Spleen (tissue), 11 donors: Measurements from ENCODE around the gene ANOS1. TPM values are rescaled to one million over a fixed set of nuclear protein-coding genes. Genes with fewer than 3 reads are reported as not detected.

ENCODE experiments used
- DNase-seq: peaks from one replicate; pipeline ENCODE4 v3.0.0-alpha.2; 2020
- H3K27ac ChIP-seq, 8 donors: fragments of 200-600 bp; sonication (generic) in 7 of 8; 1 replicate in 4 of 8; 2 replicates in 4 of 8; pipeline versions ENCODE4 v1.5.0 to v1.8.0; 2016 to 2021; ENCODE audit warnings: inconsistent platforms in 4 of 8, mild to moderate bottlenecking in 4 of 8, moderate library complexity in 1 of 8
- H3K27me3 ChIP-seq, 7 donors: fragments of 200-600 bp; sonication (generic) in 6 of 7; replicated peaks in 1 of 7; 1 replicate in 4 of 7; 2 replicates in 3 of 7; pipeline versions ENCODE4 v1.5.0 to v1.8.0; 2016 to 2021; ENCODE audit warnings: inconsistent platforms in 3 of 7, mild to moderate bottlenecking in 1 of 7
- H3K36me3 ChIP-seq, 6 donors: fragments of 200-600 bp; sonication (generic) in 5 of 6; 1 replicate in 4 of 6; 2 replicates in 2 of 6; pipeline versions ENCODE4 v1.5.0 to v1.8.0; 2016 to 2021; ENCODE audit warnings: inconsistent platforms in 2 of 6
- H3K4me1 ChIP-seq, 6 donors: fragments of 200-600 bp; sonication (generic) in 5 of 6; 1 replicate in 3 of 6; 2 replicates in 3 of 6; pipeline versions ENCODE4 v1.5.0 to v1.8.0; 2016 to 2021; ENCODE audit warnings: inconsistent platforms in 3 of 6
- H3K4me3 ChIP-seq, 8 donors: fragments of 200-600 bp; sonication (generic) in 7 of 8; 1 replicate in 4 of 8; 2 replicates in 4 of 8; pipeline versions ENCODE4 v1.5.0 to v1.8.0; 2016 to 2021; ENCODE audit warnings: inconsistent platforms in 4 of 8, mild to moderate bottlenecking in 4 of 8, moderate library complexity in 2 of 8
- H3K9me3 ChIP-seq, 8 donors: fragments of 200-600 bp; sonication (generic) in 7 of 8; 1 replicate in 4 of 8; 2 replicates in 4 of 8; pipeline versions ENCODE4 v1.5.0 to v1.8.0; 2016 to 2021; ENCODE audit warnings: inconsistent platforms in 4 of 8
- CTCF ChIP-seq, 11 experiments: fragments of 200-600 bp in 7 of 11; fragments of 450-650 bp in 4 of 11; sonication (generic) in 4 of 11; IDR thresholded peaks in 8 of 11; conservative IDR thresholded peaks in 3 of 11; 1 replicate in 7 of 11; 2 replicates in 4 of 11; pipeline versions ENCODE4 v1.4.0 to v1.8.0; 2016 to 2021; ENCODE audit warnings: antibody characterized with exemption in 11 of 11, inconsistent platforms in 4 of 11, mild to moderate bottlenecking in 1 of 11
- POLR2A ChIP-seq, 3 donors: fragments of 450-650 bp; IDR thresholded peaks; one replicate each; pipeline ENCODE4 v1.5.1; 2017; ENCODE audit warnings: antibody characterized with exemption in 3 of 3, mild to moderate bottlenecking in 1 of 3
- POLR2AphosphoS5 ChIP-seq, 3 donors: sonication (generic); formaldehyde crosslinking; IDR thresholded peaks; one replicate each; pipeline ENCODE4 v1.5.1; 2017; ENCODE audit warnings: antibody characterized with exemption in 3 of 3
- WGBS, 5 donors: extraction: QIAGEN DNeasy Blood & Tissue Kit in 3 of 5; methylation state at CpG; one replicate each; pipeline versions ENCODE4 v1.1.5 to v1.1.7; 2013 to 2018; 5-methylcytosine and 5-hydroxymethylcytosine counted together
- intact Hi-C: fragments of 100-400 bp; cut with DNase I; formaldehyde crosslinking; loops from one replicate; pipeline ENCODE4 v1.15.0; 2023; ENCODE audit warnings: low total_unique reads
- polyA plus RNA-seq, 3 donors: library from polyadenylated mRNA; stranded (reverse); fragments of 200-250 nt; gene quantifications; one replicate each; pipeline ENCODE4 v1.2.1, GENCODE V29; 2013
- total RNA-seq, 7 donors: library from RNA; depleted of rRNA in 3 of 7; stranded (reverse); fragments of >200 nt in 3 of 7; fragmentation: NEBNext Ultra II Directional in 4 of 7; extraction: Animal tissue kit (Norgen Biotek cat#: 25700) in 4 of 7; gene quantifications; one replicate each; pipeline versions ENCODE4 v1.1.0 to v1.2.1, GENCODE V29; 2016 to 2021
- donor health status: healthy with polysubstance abuse.
- donor health status: DM: no; HTN: no; CAD: no; lungs with moderate emphysema.
- donor health status: DM: no; HTN: no; CAD: no.
- donor health status: Bipolar disorder and iron deficiency.
- donor health status: healthy.
- donor health status: DM: no; HTN: no; CAD: no.
- donor health status: DM: yes; HTN: yes; CAD: no.

Gene ANOS1
- total and polyA plus RNA-seq, 10 donors, result 0.26 to 3.9 (median 0.91) TPM

- intact Hi-C loops, result no loop called here
- Histone ChIP-seq H3K4me3 (no peak overlapping the region), H3K27ac (no peak overlapping the region), H3K36me3 (no peaks in the 10 kb centered on the region), H3K4me1 (no peaks in the 10 kb centered on the region), H3K27me3 (no peaks in the 10 kb centered on the region), H3K9me3 (no peaks in the 10 kb centered on the region)
- 68 to 80% (median 76%) methylated on average over 11 to 16 of the region's 16 CpGs for WGBS, 5 donors
- TF ChIP-seq POLR2AphosphoS5 (IDR thresholded peaks at IDR 0.05), result no peak
- no peak for TF ChIP-seq POLR2A (IDR thresholded peaks at IDR 0.05)
- no peak for TF ChIP-seq CTCF (IDR thresholded peaks at IDR 0.05 in 8 of 11, conservative IDR thresholded peaks at IDR 0.05 in 3 of 11)
- no peak for DNase-seq
Measured at GRCh38 chrX:8684201-8684965, 47.6 kb downstream of the ANOS1 start.

GRCh38 chrX:8683687-8684086, 48.2 kb downstream of the ANOS1 start:
- DNase-seq, result no peak
- no peak overlapping the region for H3K27ac ChIP-seq
- no peaks in the 10 kb centered on the region for H3K9me3 ChIP-seq
- TF ChIP-seq CTCF (IDR thresholded peaks at IDR 0.05 in 8 of 11, conservative IDR thresholded peaks at IDR 0.05 in 3 of 11), result no peak
- no peak for TF ChIP-seq POLR2A (IDR thresholded peaks at IDR 0.05)
- TF ChIP-seq POLR2AphosphoS5 (IDR thresholded peaks at IDR 0.05), result no peak
- no peaks in the 10 kb centered on the region for H3K27me3 ChIP-seq
- intact Hi-C loops, result no loop called here
- 74 to 92% (median 81%) methylated on average over 5 of the region's 5 CpGs for WGBS, 5 donors
- no peaks in the 10 kb centered on the region for H3K4me1 ChIP-seq
- H3K4me3 ChIP-seq, result no peak overlapping the region
- H3K36me3 ChIP-seq, result no peaks in the 10 kb centered on the region

- H3K4me1 ChIP-seq, result no peaks in the 10 kb centered on the region
- TF ChIP-seq POLR2AphosphoS5 (IDR thresholded peaks at IDR 0.05) (no peak), POLR2A (IDR thresholded peaks at IDR 0.05) (no peak), CTCF (IDR thresholded peaks at IDR 0.05 in 8 of 11, conservative IDR thresholded peaks at IDR 0.05 in 3 of 11) (no peak)
- no peak overlapping the region for H3K27ac ChIP-seq
Measured at GRCh38 chrX:8679550-8679949, 52.4 kb downstream of the ANOS1 start.

GRCh38 chrX:8675006-8675630, 56.8 kb downstream of the ANOS1 start:
- no peak for TF ChIP-seq CTCF (IDR thresholded peaks at IDR 0.05 in 8 of 11, conservative IDR thresholded peaks at IDR 0.05 in 3 of 11)
- TF ChIP-seq POLR2AphosphoS5 (IDR thresholded peaks at IDR 0.05), result no peak
- TF ChIP-seq POLR2A (IDR thresholded peaks at IDR 0.05), result no peak
- Histone ChIP-seq H3K4me3 (no peak overlapping the region), H3K27me3 (no peaks in the 10 kb centered on the region), H3K36me3 (no peaks in the 10 kb centered on the region), H3K9me3 (no peaks in the 10 kb centered on the region), H3K27ac (no peak overlapping the region), H3K4me1 (no peaks in the 10 kb centered on the region)
- no peak for DNase-seq
- intact Hi-C loops, result no loop called here
- WGBS, 5 donors, result 73 to 83% (median 76%) methylated on average over 6 of the region's 6 CpGs

More at GRCh38 chrX:8679550-8679949, 52.4 kb downstream of the ANOS1 start:
- Histone ChIP-seq H3K9me3 (no peaks in the 10 kb centered on the region), H3K27me3 (no peaks in the 10 kb centered on the region), H3K36me3 (no peaks in the 10 kb centered on the region), H3K4me3 (no peak overlapping the region)
- DNase-seq, result no peak
- intact Hi-C loops, result no loop called here
- WGBS, 5 donors, result 76 to 91% (median 85%) methylated on average over 7 of the region's 7 CpGs
